HepG2 (cell line): ENCODE data around the gene RBPJ. TPM values are rescaled to one million over a fixed set of nuclear protein-coding genes. Genes with fewer than 3 reads are reported as not detected.

Experiments used
- ATAC-seq: fragments of 200-7000 bp; cut with Tn5 transposase; 3 replicates; pipeline ENCODE4 v1.9.1; 2020; ENCODE audit warnings: mild to moderate bottlenecking, moderate library complexity
- BruUV-seq: library from RNA; stranded (reverse); fragments of 400-500 nt; replicated peaks from 2 replicates; lab custom pipeline; 2021; lab: Mats Ljungman, UMichigan
- CTCF ChIA-PET: fragments of 300-600 bp; formaldehyde crosslinking; extraction: SDS; loops from one replicate; lab custom pipeline; 2021; ENCODE audit warnings: low total read pairs, inconsistent platforms, low intra/inter-chr PET ratio; lab: Yijun Ruan, JAX
- POLR2A ChIA-PET: fragments of 350-600 bp; sonication (Branson Sonifier 250); formaldehyde crosslinking; loops from one replicate; lab custom pipeline; 2020; ENCODE audit warnings: antibody characterized with exemption, inconsistent platforms; lab: Yijun Ruan, JAX
- DNase-seq: peaks from one replicate; pipeline ENCODE4 v3.0.0-alpha.2; 2015; ENCODE audit warnings: low spot score
- FAIRE-seq: peaks from 3 replicates; lab custom pipeline; 2011; peaks lifted over from hg19 to GRCh38; lab: Jason Lieb, UNC
- H2AFZ ChIP-seq: one replicate; pipeline ENCODE4 v1.6.1; 2011; ENCODE audit warnings: low read length, inconsistent platforms
- H3K27ac ChIP-seq: fragments of 300-600 bp; 3 replicates; pipeline ENCODE4 v1.8.0; 2011; ENCODE audit warnings: mixed run types, mild to moderate bottlenecking, mixed read lengths, low read length, inconsistent platforms; ENCODE audit not compliant: insufficient read depth; ENCODE audit errors: extremely low read length
- H3K27me3 ChIP-seq, 2 experiments: fragments of 200-600 bp in 1 of 2; 2 replicates in 1 of 2; 3 replicates in 1 of 2; pipeline versions ENCODE4 v1.6.0 to v1.8.0; 2011; ENCODE audit warnings: low read length in 2 of 2, mild to moderate bottlenecking in 2 of 2, moderate library complexity in 2 of 2, inconsistent platforms in 1 of 2; ENCODE audit not compliant: insufficient read depth in 2 of 2, control insufficient read depth in 1 of 2
- H3K36me3 ChIP-seq, 2 experiments: fragments of 200-600 bp in 1 of 2; replicated peaks in 1 of 2; 2 replicates in 1 of 2; 3 replicates in 1 of 2; pipeline versions ENCODE4 v1.5.1 to v1.8.0; 2011; ENCODE audit warnings: low read length in 2 of 2, inconsistent platforms in 1 of 2; ENCODE audit not compliant: insufficient read depth in 2 of 2, control insufficient read depth in 1 of 2
- H3K4me1 ChIP-seq: 2 replicates; pipeline ENCODE4 v1.5.1; 2012; ENCODE audit warnings: low read length, inconsistent platforms; ENCODE audit not compliant: insufficient read depth
- H3K4me2 ChIP-seq: 2 replicates; pipeline ENCODE4 v1.6.0; 2011; ENCODE audit warnings: low read depth, low read length, inconsistent platforms
- H3K4me3 ChIP-seq, 3 experiments: fragments of 200-600 bp in 1 of 3; sonication (generic), shearing (Covaris generic) in 1 of 3; replicated peaks in 1 of 3; 2 replicates each; pipeline ENCODE4 v1.5.1; 2011 to 2016; ENCODE audit warnings: low read length in 3 of 3, inconsistent platforms in 2 of 3, low read depth in 2 of 3, mild to moderate bottlenecking in 2 of 3, control low read depth in 1 of 3, mixed read lengths in 1 of 3; ENCODE audit not compliant: insufficient read depth in 1 of 3
- H3K79me2 ChIP-seq: one replicate; pipeline ENCODE4 v1.6.1; 2011; ENCODE audit warnings: low read length, inconsistent platforms; ENCODE audit not compliant: insufficient read depth
- H3K9ac ChIP-seq: 2 replicates; pipeline ENCODE4 v1.6.0; 2011; ENCODE audit warnings: mild to moderate bottlenecking, low read depth, low read length, inconsistent platforms; ENCODE audit not compliant: insufficient read depth
- H3K9me3 ChIP-seq: 2 replicates; pipeline ENCODE4 v1.5.1; 2012; ENCODE audit warnings: mild to moderate bottlenecking, low read length
- H4K20me1 ChIP-seq: 2 replicates; pipeline ENCODE4 v1.6.0; 2011; ENCODE audit warnings: inconsistent platforms, mild to moderate bottlenecking, low read length, moderate library complexity; ENCODE audit not compliant: insufficient read depth
- MXD1 ChIP-seq: sonication (generic); formaldehyde crosslinking; IDR thresholded peaks from 2 replicates; pipeline ENCODE4 v1.4.0; 2020; ENCODE audit warnings: mild to moderate bottlenecking, missing genetic modification reagents
- NR2F6 ChIP-seq, 2 experiments: IDR thresholded peaks; 2 replicates each; pipeline ENCODE4 v1.6.1; 2016; ENCODE audit warnings: antibody characterized with exemption in 1 of 2, mild to moderate bottlenecking in 1 of 2
- SOX6 ChIP-seq, 2 experiments: fragments of 450-650 bp in 1 of 2; sonication (generic) in 1 of 2; formaldehyde crosslinking in 1 of 2; IDR thresholded peaks; 2 replicates each; pipeline versions ENCODE4 v1.4.0 to v1.6.1; 2017 to 2020; ENCODE audit warnings: antibody characterized with exemption in 1 of 2, mild to moderate bottlenecking in 1 of 2, missing genetic modification reagents in 1 of 2
- TFE3 ChIP-seq: IDR thresholded peaks from 2 replicates; pipeline ENCODE4 v1.6.1; 2016
- ZBTB21 ChIP-seq: sonication (generic); formaldehyde crosslinking; IDR thresholded peaks from 2 replicates; pipeline ENCODE4 v1.4.0; 2020; ENCODE audit warnings: missing genetic modification reagents
- ZNF205 ChIP-seq: IDR thresholded peaks from 2 replicates; pipeline ENCODE4 v1.6.1; 2018; ENCODE audit warnings: missing biosample characterization, missing genetic modification reagents
- ZNF263 ChIP-seq: sonication (generic); formaldehyde crosslinking; IDR thresholded peaks from 2 replicates; pipeline ENCODE4 v1.4.0; 2020; ENCODE audit warnings: missing genetic modification reagents
- ZNF274 ChIP-seq: sonication (generic); formaldehyde crosslinking; IDR thresholded peaks from 2 replicates; pipeline ENCODE4 v1.5.1; 2020; ENCODE audit warnings: mild to moderate bottlenecking, missing genetic modification reagents
- ZNF781 ChIP-seq: sonication (generic); formaldehyde crosslinking; IDR thresholded peaks from 2 replicates; pipeline ENCODE4 v1.5.1; 2020; ENCODE audit warnings: borderline replicate concordance, mild to moderate bottlenecking, missing genetic modification reagents; ENCODE audit errors: not compliant biosample characterization
- WGBS: methylation state at CpG from one replicate; pipeline ENCODE4 v1.1.6; 2017; ENCODE audit warnings: low lambda C conversion rate; 5-methylcytosine and 5-hydroxymethylcytosine counted together
- in situ Hi-C: cut with HindIII; loops from 2 replicates; pipeline ENCODE4 v1.10.0; 2017; ENCODE audit warnings: low pct_unique_long_range_greater_than_20kb; ENCODE audit not compliant: extremely low pct_ligation_motif_present
- intact Hi-C: fragments of 100-400 bp; cut with micrococcal nuclease; formaldehyde crosslinking; loops from one replicate; pipeline ENCODE4 v1.10.0; 2022; ENCODE audit not compliant: unreplicated experiment
- polyA plus RNA-seq, 8 experiments: library from polyadenylated mRNA; depleted of rRNA in 3 of 8; stranded (reverse) in 7 of 8; unstranded in 1 of 8; fragments of >200 nt; fragmentation: Illumina TruSeq in 4 of 8; extraction: Trizol in 4 of 8; gene quantifications; 2 replicates each; pipeline versions ENCODE4 v1.2.1 to v1.2.3, GENCODE V29; 2011 to 2016; ENCODE audit warnings: low read depth in 4 of 8, missing spikeins in 1 of 8, mixed read lengths in 1 of 8; ENCODE audit not compliant: insufficient read depth in 1 of 8
- total RNA-seq, 5 experiments: library from RNA; depleted of rRNA; stranded (reverse); fragments of >200 nt; fragmentation: Illumina TruSeq; extraction: Trizol; gene quantifications; 2 replicates each; pipeline ENCODE4 v1.2.3, GENCODE V29; 2016; ENCODE audit warnings: low read depth in 1 of 5

RBPJ gene
- total and polyA plus RNA-seq, 2 of the 13 experiments (the other 11 are each of a cell fraction or from before 2014, with no cell fraction given) = 25.9 to 33.2 TPM

- ChIA-PET POLR2A (no interaction called here), CTCF (no interaction called here)
- intact Hi-C loops = loop anchor here (5.0 kb wide), 1 partner anchor 310 kb away; no protein-coding TSS in a partner anchor
- BruUV-seq = no TSS peak
- Histone ChIP-seq H3K79me2 (no peaks in the 10 kb centered on the region), H4K20me1 (peaks cover 8% of the 10 kb centered on the region; the same call in 1 of the 2 replicates), H3K9ac (no peak overlapping the region), H3K4me1 (0 out of 2 replicates have a peak, but pooled peaks cover 6% of the 10 kb centered on the region), H2AFZ (no peak overlapping the region), H3K9me3 (no peaks in the 10 kb centered on the region), H3K4me3 (no peak overlapping the region), H3K36me3 (peaks cover 5 to 31% of the 10 kb centered on the region in 2 experiments), H3K27me3 (no peaks in the 10 kb centered on the region), H3K27ac (no peak overlapping the region), H3K4me2 (no peak overlapping the region)
- DNase-seq = no peak
- ATAC-seq = peak; percentile 43; the same call in 2 of the 3 replicates
- no peak for FAIRE-seq
- TF ChIP-seq NR2F6 (IDR thresholded peaks at IDR 0.05) (no peak), NR2F6 (CRISPR knock-in tag; IDR thresholded peaks at IDR 0.05) (no peak)
- 93% methylated on average over 7 of the region's 7 CpGs for WGBS
- in situ Hi-C loops = loop anchor here (5.0 to 25.0 kb wide), 2 partner anchors 85 to 375 kb away; no protein-coding TSS in a partner anchor
Observed at GRCh38 chr4:26412381-26413372, 91.9 kb downstream of the RBPJ start.

- no peak overlapping the region for H3K4me2 ChIP-seq
- no peak overlapping the region for H3K9ac ChIP-seq
- no peaks in the 10 kb centered on the region for H3K9me3 ChIP-seq
- FAIRE-seq (no peak), DNase-seq (no peak), ATAC-seq (no peak)
- no peak overlapping the region for H2AFZ ChIP-seq
- no TSS peak for BruUV-seq
- in situ Hi-C loops = loop anchor here (5.0 to 25.0 kb wide), 2 partner anchors 86 to 376 kb away; no protein-coding TSS in a partner anchor
- H3K27ac ChIP-seq = no peak overlapping the region
- no peak overlapping the region for H3K4me3 ChIP-seq
- CTCF ChIA-PET = no interaction called here
- H3K36me3 ChIP-seq = peaks cover 5 to 31% of the 10 kb centered on the region in 2 experiments
- H4K20me1 ChIP-seq = peaks cover 8% of the 10 kb centered on the region; the same call in 1 of the 2 replicates
- POLR2A ChIA-PET = no interaction called here
- no peaks in the 10 kb centered on the region for H3K79me2 ChIP-seq
- TF ChIP-seq MXD1 (CRISPR knock-in tag) = no peak
- no peak for TF ChIP-seq ZNF205
- no peak for TF ChIP-seq TFE3 (CRISPR knock-in tag)
- TF ChIP-seq ZNF263 (CRISPR knock-in tag) = no peak
- no peak for TF ChIP-seq ZBTB21
- TF ChIP-seq SOX6 (IDR thresholded peaks at IDR 0.05) = no peak
- no peak for TF ChIP-seq SOX6 (CRISPR knock-in tag; IDR thresholded peaks at IDR 0.05)
- TF ChIP-seq ZNF781 = no peak
- TF ChIP-seq ZNF274 (CRISPR knock-in tag) = no peak
- 0 out of 2 replicates have a peak, but pooled peaks cover 6% of the 10 kb centered on the region for H3K4me1 ChIP-seq
- intact Hi-C loops = loop anchor here (5.0 kb wide), 1 partner anchor 309 kb away; no protein-coding TSS in a partner anchor
- H3K27me3 ChIP-seq = no peaks in the 10 kb centered on the region
- WGBS = over 99% methylated on average over 3 of the region's 3 CpGs
Observed at GRCh38 chr4:26413582-26413981, 92.8 kb downstream of the RBPJ start.
